H9 (cell line): ENCODE results near the gene MARCKS. TPM values are rescaled to one million over a fixed set of nuclear protein-coding genes. Genes with fewer than 3 reads are reported as not detected.

ENCODE experiments used
- DNase-seq: peaks from one replicate; pipeline ENCODE4 v3.0.0-alpha.2; 2017
- H2AFZ ChIP-seq: one replicate; pipeline ENCODE4 v1.6.1; 2013; ENCODE audit warnings: mild to moderate bottlenecking, low read length, control low read depth, moderate library complexity
- H2AK5ac ChIP-seq: 2 replicates; pipeline ENCODE4 v1.6.1; 2013; ENCODE audit warnings: low read length, control low read depth, mixed read lengths; ENCODE audit not compliant: insufficient read length
- H2BK120ac ChIP-seq: one replicate; pipeline ENCODE4 v1.6.1; 2013; ENCODE audit warnings: low read depth, mild to moderate bottlenecking, low read length, control low read depth, inconsistent platforms; ENCODE audit not compliant: poor library complexity, severe bottlenecking
- H2BK12ac ChIP-seq: 2 replicates; pipeline ENCODE4 v1.6.1; 2013; ENCODE audit warnings: low read length, control low read depth, mixed read lengths, low read depth; ENCODE audit not compliant: insufficient read length
- H2BK15ac ChIP-seq: 2 replicates; pipeline ENCODE4 v1.6.1; 2013; ENCODE audit warnings: low read depth, low read length, control low read depth
- H2BK20ac ChIP-seq: one replicate; pipeline ENCODE4 v1.6.1; 2013; ENCODE audit warnings: low read depth, mild to moderate bottlenecking, low read length, control low read depth, inconsistent platforms; ENCODE audit not compliant: poor library complexity, severe bottlenecking
- H2BK5ac ChIP-seq: 2 replicates; pipeline ENCODE4 v1.6.1; 2013; ENCODE audit warnings: low read length, control low read depth, mixed read lengths; ENCODE audit not compliant: insufficient read length
- H3K14ac ChIP-seq: 2 replicates; pipeline ENCODE4 v1.6.1; 2013; ENCODE audit warnings: low read length, control low read depth; ENCODE audit not compliant: insufficient read depth
- H3K18ac ChIP-seq: 2 replicates; pipeline ENCODE4 v1.6.1; 2013; ENCODE audit warnings: low read depth, mild to moderate bottlenecking, mixed read lengths, low read length, control low read depth; ENCODE audit not compliant: insufficient read length
- H3K23ac ChIP-seq: 2 replicates; pipeline ENCODE4 v1.6.1; 2013; ENCODE audit warnings: low read length, control low read depth, mixed read lengths, low read depth; ENCODE audit not compliant: insufficient read length
- H3K23me2 ChIP-seq: 2 replicates; pipeline ENCODE4 v1.6.1; 2013; ENCODE audit warnings: low read depth, mild to moderate bottlenecking, mixed read lengths, low read length, control low read depth; ENCODE audit not compliant: insufficient read length, poor library complexity, severe bottlenecking
- H3K27ac ChIP-seq: 2 replicates; pipeline ENCODE4 v1.5.1; 2013; ENCODE audit warnings: low read length, control low read depth, mixed read lengths, low read depth; ENCODE audit not compliant: insufficient read length
- H3K27me3 ChIP-seq: 2 replicates; pipeline ENCODE4 v1.6.1; 2013; ENCODE audit warnings: low read length, control low read depth, inconsistent platforms; ENCODE audit not compliant: insufficient read depth
- H3K4ac ChIP-seq: 2 replicates; pipeline ENCODE4 v1.6.1; 2013; ENCODE audit warnings: low read depth, mild to moderate bottlenecking, control low read depth, inconsistent platforms, low read length, moderate library complexity
- H3K4me1 ChIP-seq: 2 replicates; pipeline ENCODE4 v1.6.1; 2013; ENCODE audit warnings: low read length, control low read depth, inconsistent platforms; ENCODE audit not compliant: insufficient read depth
- H3K4me2 ChIP-seq: 2 replicates; pipeline ENCODE4 v1.6.1; 2013; ENCODE audit warnings: low read length, control low read depth, mixed read lengths; ENCODE audit not compliant: insufficient read length, insufficient read depth
- H3K56ac ChIP-seq: 2 replicates; pipeline ENCODE4 v1.6.1; 2013; ENCODE audit warnings: low read depth, mild to moderate bottlenecking, mixed read lengths, low read length, control low read depth; ENCODE audit not compliant: insufficient read length
- H3K79me1 ChIP-seq: 2 replicates; pipeline ENCODE4 v1.6.1; 2013; ENCODE audit warnings: low read depth, mild to moderate bottlenecking, moderate library complexity, low read length, control low read depth, inconsistent platforms; ENCODE audit not compliant: insufficient read depth, poor library complexity, severe bottlenecking
- H3K79me2 ChIP-seq: 2 replicates; pipeline ENCODE4 v1.6.1; 2013; ENCODE audit warnings: low read length, control low read depth, inconsistent platforms; ENCODE audit not compliant: insufficient read depth
- H3K9ac ChIP-seq: 2 replicates; pipeline ENCODE4 v1.6.1; 2013; ENCODE audit warnings: low read length, control low read depth, mixed read lengths; ENCODE audit not compliant: insufficient read length; ENCODE audit errors: extremely low read depth
- H3K9me3 ChIP-seq: one replicate; pipeline ENCODE4 v1.6.1; 2013; ENCODE audit warnings: low read depth, low read length, inconsistent platforms; ENCODE audit not compliant: control insufficient read depth
- H3T11ph ChIP-seq: one replicate; pipeline ENCODE4 v1.6.1; 2013; ENCODE audit warnings: mild to moderate bottlenecking, low read length, control low read depth, inconsistent platforms
- H4K20me1 ChIP-seq: one replicate; pipeline ENCODE4 v1.6.1; 2013; ENCODE audit not compliant: control insufficient read depth, insufficient read length, insufficient read depth
- H4K5ac ChIP-seq: 2 replicates; pipeline ENCODE4 v1.6.1; 2013; ENCODE audit warnings: low read depth, mild to moderate bottlenecking, mixed read lengths, low read length, control low read depth; ENCODE audit not compliant: insufficient read length
- H4K8ac ChIP-seq: replicated peaks from 2 replicates; pipeline ENCODE4 v1.6.1; 2013; ENCODE audit warnings: low read length, control low read depth, mixed read lengths, low read depth; ENCODE audit not compliant: insufficient read length
- H4K91ac ChIP-seq: 2 replicates; pipeline ENCODE4 v1.6.1; 2013; ENCODE audit warnings: low read depth, mild to moderate bottlenecking, moderate library complexity, mixed read lengths, low read length, control low read depth; ENCODE audit not compliant: insufficient read length
- H3K27ac Mint-ChIP-seq, 3 experiments: 2 replicates in 2 of 3; 3 replicates in 1 of 3; pipeline ENCODE4 v1.8.0; 2020 to 2021; ENCODE audit warnings: mixed read lengths in 3 of 3, mild to moderate bottlenecking in 1 of 3, moderate library complexity in 1 of 3
- H3K27me3 Mint-ChIP-seq: 2 replicates; pipeline ENCODE4 v1.8.0; 2021; ENCODE audit warnings: low read depth, mild to moderate bottlenecking, moderate library complexity, mixed read lengths
- H3K36me3 Mint-ChIP-seq, 3 experiments: 2 replicates in 2 of 3; 3 replicates in 1 of 3; pipeline ENCODE4 v1.8.0; 2020 to 2021; ENCODE audit warnings: low read depth in 3 of 3, mixed read lengths in 3 of 3; ENCODE audit not compliant: insufficient read depth in 1 of 3
- H3K4me1 Mint-ChIP-seq, 2 experiments: 2 replicates each; pipeline ENCODE4 v1.8.0; 2020; ENCODE audit warnings: mixed read lengths in 2 of 2
- H3K4me3 Mint-ChIP-seq, 2 experiments: 2 replicates in 1 of 2; 3 replicates in 1 of 2; pipeline ENCODE4 v1.8.0; 2020 to 2021; ENCODE audit warnings: mild to moderate bottlenecking in 2 of 2, mixed read lengths in 2 of 2, moderate library complexity in 1 of 2
- H3K9me3 Mint-ChIP-seq, 2 experiments: 2 replicates in 1 of 2; 3 replicates in 1 of 2; pipeline ENCODE4 v1.8.0; 2020; ENCODE audit warnings: mild to moderate bottlenecking in 2 of 2, mixed read lengths in 2 of 2, moderate library complexity in 1 of 2
- CTCF ChIP-seq: fragments of 200-600 bp; sonication (generic); conservative IDR thresholded peaks from 3 replicates; pipeline ENCODE4 v1.8.0; 2021; ENCODE audit warnings: antibody characterized with exemption, mild to moderate bottlenecking
- WGBS: extraction: QIAGEN DNeasy Blood & Tissue Kit; methylation state at CpG from one replicate; pipeline ENCODE4 v1.1.7; 2013; ENCODE audit warnings: missing lambda C conversion rate, low lambda C conversion rate, mixed read lengths; ENCODE audit not compliant: insufficient read length; ENCODE audit errors: extremely low coverage; 5-methylcytosine and 5-hydroxymethylcytosine counted together
- total RNA-seq: library from RNA; stranded (reverse); gene quantifications from 2 replicates; pipeline ENCODE4 v1.2.1, GENCODE V29; 2021

MARCKS gene
- total RNA-seq, 1 experiment from 2014 or later = 164 TPM

GRCh38 chr6:113875470-113875869 is 18.3 kb downstream of the MARCKS start:
- Histone ChIP-seq H2BK5ac (no peak overlapping the region), H4K91ac (no peak overlapping the region), H3K27me3 (no peaks in the 10 kb centered on the region), H2BK15ac (no peak overlapping the region), H2BK12ac (no peak overlapping the region), H3K14ac (no peak overlapping the region), H3K4me2 (no peak overlapping the region), H3K79me2 (no peaks in the 10 kb centered on the region), H4K5ac (no peak overlapping the region), H3K79me1 (no peaks in the 10 kb centered on the region), H3K4me1 (no peaks in the 10 kb centered on the region), H2AK5ac (no peak overlapping the region), H3K56ac (no peak overlapping the region), H4K20me1 (no peaks in the 10 kb centered on the region), H3K4ac (no peak overlapping the region), H4K8ac (no peak overlapping the region), H2BK20ac (no peak overlapping the region), H3K27ac (no peak overlapping the region), H3K9ac (no peak overlapping the region), H3K23me2 (no peaks in the 10 kb centered on the region), H2BK120ac (no peak overlapping the region), H3T11ph (no peak overlapping the region), H3K23ac (no peak overlapping the region), H3K9me3 (no peaks in the 10 kb centered on the region), H2AFZ (no peak overlapping the region), H3K18ac (no peak overlapping the region)
- Mint-ChIP-seq H3K27ac (no peak overlapping the region), H3K36me3 (no peaks in the 10 kb centered on the region), H3K9me3 (no peaks in the 10 kb centered on the region), H3K4me1 (peaks cover 3 to 8% of the 10 kb centered on the region in 2 experiments; a peak in 2 of 4 replicates), H3K4me3 (no peak overlapping the region), H3K27me3 (no peaks in the 10 kb centered on the region)
- no CpG with 5 or more reads among the region's 2 CpGs for WGBS
- TF ChIP-seq CTCF = no peak
- no peak for DNase-seq
